ENCODE results near the gene PGAP2. TPM values are rescaled to one million over a fixed set of nuclear protein-coding genes. Genes with fewer than 3 reads are reported as not detected.

PGAP2 gene
- total RNA-seq, 1 experiment from 2014 or later = 37.4 TPM

DNA sequence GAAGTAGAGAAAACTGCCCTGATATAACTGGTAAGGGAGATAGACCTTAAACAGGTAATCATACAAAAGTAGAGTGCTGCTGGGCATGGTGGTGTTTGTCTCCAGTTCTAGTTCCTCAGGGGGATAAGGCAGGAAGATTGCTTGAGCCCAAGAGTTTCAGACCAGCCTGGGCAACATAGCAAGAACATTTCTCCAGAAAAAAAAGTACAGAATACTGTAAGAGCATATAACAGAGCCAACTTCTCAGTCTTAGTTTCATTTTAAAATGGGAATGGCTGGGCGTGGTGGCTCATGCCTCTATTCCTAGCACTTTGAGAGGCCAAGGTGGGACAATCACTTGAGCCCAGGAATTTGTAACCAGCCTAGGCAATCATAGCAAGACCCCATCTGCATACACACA lies 36.9 kb downstream of the PGAP2 start:
- no peak overlapping the region for H3K4me2 ChIP-seq (ENCODE audit: insufficient read depth, insufficient read length, low read length)
- H3K23me2 ChIP-seq (ENCODE audit: insufficient read length, low read depth, low read length, poor library complexity, severe bottlenecking) = peaks cover 6% of the 10 kb centered on the region
- no peak overlapping the region for H2BK15ac ChIP-seq (ENCODE audit: low read depth, low read length)
- H3K9me3 ChIP-seq (ENCODE audit: control insufficient read depth, low read depth, low read length) = no peaks in the 10 kb centered on the region
- no peak overlapping the region for H3K18ac ChIP-seq (ENCODE audit: insufficient read length, low read depth, low read length)
- peaks cover 2 to 3% of the 10 kb centered on the region in 2 experiments; a peak in 2 of 4 replicates for H3K4me1 Mint-ChIP-seq
- H3K36me3 Mint-ChIP-seq (ENCODE audit: insufficient read depth in 1 of 3, low read depth in 3 of 3) = no peaks in the 10 kb centered on the region
- no peaks in the 10 kb centered on the region for H3K79me2 ChIP-seq (ENCODE audit: insufficient read depth, low read length)
- no peak overlapping the region for H3K56ac ChIP-seq (ENCODE audit: insufficient read length, low read depth, low read length)
- H3K27ac ChIP-seq (ENCODE audit: insufficient read length, low read depth, low read length) = no peak overlapping the region
- H3K9me3 Mint-ChIP-seq = no peaks in the 10 kb centered on the region; a peak in 1 of 5 replicates
- H4K5ac ChIP-seq (ENCODE audit: insufficient read length, low read depth, low read length) = no peak overlapping the region
- no peaks in the 10 kb centered on the region; the same call in 1 of the 2 replicates for H3K27me3 ChIP-seq (ENCODE audit: insufficient read depth, low read length)
- no peak overlapping the region for H4K91ac ChIP-seq (ENCODE audit: insufficient read length, low read depth, low read length)
- H2BK20ac ChIP-seq (ENCODE audit: low read depth, low read length, poor library complexity, severe bottlenecking) = no peak overlapping the region
- no peak overlapping the region for H3K23ac ChIP-seq (ENCODE audit: insufficient read length, low read depth, low read length)
- no peak overlapping the region for H4K8ac ChIP-seq (replicated peaks; ENCODE audit: insufficient read length, low read depth, low read length)
- no peak for TF ChIP-seq CTCF (conservative IDR thresholded peaks at IDR 0.05)
- no peak overlapping the region for H3K9ac ChIP-seq (ENCODE audit: extremely low read depth, insufficient read length, low read length)
- no peak overlapping the region for H3K4ac ChIP-seq (ENCODE audit: low read depth, low read length)
- no peak overlapping the region for H3K14ac ChIP-seq (ENCODE audit: insufficient read depth, low read length)
- H3T11ph ChIP-seq (ENCODE audit: low read length) = no peak overlapping the region
- no CpG with 5 or more reads among the region's 1 CpG for WGBS (ENCODE audit: extremely low coverage, insufficient read length, low lambda C conversion rate)
- peaks cover 19% of the 10 kb centered on the region for H3K27me3 Mint-ChIP-seq (ENCODE audit: low read depth)
- H3K4me3 Mint-ChIP-seq = no peak overlapping the region
- no peak for DNase-seq
- H2BK12ac ChIP-seq (ENCODE audit: insufficient read length, low read depth, low read length) = no peak overlapping the region
- no peaks in the 10 kb centered on the region for H3K4me1 ChIP-seq (ENCODE audit: insufficient read depth, low read length)
- H2AK5ac ChIP-seq (ENCODE audit: insufficient read length, low read length) = no peak overlapping the region
- no peak overlapping the region for H2BK5ac ChIP-seq (ENCODE audit: insufficient read length, low read length)
- H3K79me1 ChIP-seq (ENCODE audit: insufficient read depth, low read depth, low read length, poor library complexity, severe bottlenecking) = no peaks in the 10 kb centered on the region
- no peak overlapping the region for H2AFZ ChIP-seq (ENCODE audit: low read length)
- H2BK120ac ChIP-seq (ENCODE audit: low read depth, low read length, poor library complexity, severe bottlenecking) = no peak overlapping the region
- no peak overlapping the region for H3K27ac Mint-ChIP-seq
- no peaks in the 10 kb centered on the region for H4K20me1 ChIP-seq (ENCODE audit: control insufficient read depth, insufficient read depth, insufficient read length)
